Stimulated activated naive CD4-positive, alpha-beta T cell (primary cell): Measurements from ENCODE around the gene VEPH1.

Experiments used
- DNase-seq, 6 experiments: peaks; one replicate each; lab custom pipeline; 2025; lab: John Stamatoyannopoulos, UW

The VEPH1 gene

GRCh38 chr3:157523814-157524213, 20.6 kb upstream of the VEPH1 start:
- DNase-seq: no peak

- DNase-seq: no peak
Observed at GRCh38 chr3:157522648-157523047, 19.4 kb upstream of the VEPH1 start.

GRCh38 chr3:157520485-157521150, 17.4 kb upstream of the VEPH1 start:
- DNase-seq: no peak

GRCh38 chr3:157518881-157519280, 15.7 kb upstream of the VEPH1 start:
- DNase-seq: no peak

GRCh38 chr3:157516928-157517327, 13.7 kb upstream of the VEPH1 start:
- DNase-seq: no peak

GRCh38 chr3:157515398-157515797, 12.2 kb upstream of the VEPH1 start:
- DNase-seq: no peak

GRCh38 chr3:157514371-157514895, 11.2 kb upstream of the VEPH1 start:
- DNase-seq: no peak

- no peak for DNase-seq
Observed at GRCh38 chr3:157513585-157513984, 10.4 kb upstream of the VEPH1 start.

GRCh38 chr3:157512534-157512933, 9.3 kb upstream of the VEPH1 start:
- DNase-seq: no peak

GRCh38 chr3:157508461-157508860, 5.2 kb upstream of the VEPH1 start:
- DNase-seq: no peak

GRCh38 chr3:157501863-157502262, 1.4 kb downstream of the VEPH1 start:
- no peak for DNase-seq

GRCh38 chr3:157500232-157500631, 3.0 kb downstream of the VEPH1 start:
- no peak for DNase-seq

GRCh38 chr3:157499342-157499963, 3.8 kb downstream of the VEPH1 start:
- no peak for DNase-seq

- DNase-seq: no peak
Observed at GRCh38 chr3:157498371-157498770, 4.8 kb downstream of the VEPH1 start.

- no peak for DNase-seq
Observed at GRCh38 chr3:157495846-157496245, 7.4 kb downstream of the VEPH1 start.

GRCh38 chr3:157494581-157495281, 8.5 kb downstream of the VEPH1 start:
- no peak for DNase-seq

- no peak for DNase-seq
Observed at GRCh38 chr3:157493627-157494550, 9.3 kb downstream of the VEPH1 start.

GRCh38 chr3:157491136-157491535, 12.1 kb downstream of the VEPH1 start:
- no peak for DNase-seq

GRCh38 chr3:157488144-157488543, 15.1 kb downstream of the VEPH1 start:
- DNase-seq: no peak

GRCh38 chr3:157487339-157487738, 15.9 kb downstream of the VEPH1 start:
- no peak for DNase-seq

GRCh38 chr3:157479464-157480243, 23.6 kb downstream of the VEPH1 start:
- DNase-seq: no peak
